Measurements from ENCODE around the gene GDI2.
"Not testable (repeated sequence)": the region's sequence is repeated elsewhere in the genome, so short reads cannot be mapped to it uniquely, and the experiment has no call there.

GDI2 gene

GRCh38 chr10:5777758-5778157 lies 35.5 kb downstream of the GDI2 start:
- not testable (repeated sequence) for DNase-seq

GRCh38 chr10:5776881-5777197 lies 36.4 kb downstream of the GDI2 start:
- DNase-seq, result no peak

DNA sequence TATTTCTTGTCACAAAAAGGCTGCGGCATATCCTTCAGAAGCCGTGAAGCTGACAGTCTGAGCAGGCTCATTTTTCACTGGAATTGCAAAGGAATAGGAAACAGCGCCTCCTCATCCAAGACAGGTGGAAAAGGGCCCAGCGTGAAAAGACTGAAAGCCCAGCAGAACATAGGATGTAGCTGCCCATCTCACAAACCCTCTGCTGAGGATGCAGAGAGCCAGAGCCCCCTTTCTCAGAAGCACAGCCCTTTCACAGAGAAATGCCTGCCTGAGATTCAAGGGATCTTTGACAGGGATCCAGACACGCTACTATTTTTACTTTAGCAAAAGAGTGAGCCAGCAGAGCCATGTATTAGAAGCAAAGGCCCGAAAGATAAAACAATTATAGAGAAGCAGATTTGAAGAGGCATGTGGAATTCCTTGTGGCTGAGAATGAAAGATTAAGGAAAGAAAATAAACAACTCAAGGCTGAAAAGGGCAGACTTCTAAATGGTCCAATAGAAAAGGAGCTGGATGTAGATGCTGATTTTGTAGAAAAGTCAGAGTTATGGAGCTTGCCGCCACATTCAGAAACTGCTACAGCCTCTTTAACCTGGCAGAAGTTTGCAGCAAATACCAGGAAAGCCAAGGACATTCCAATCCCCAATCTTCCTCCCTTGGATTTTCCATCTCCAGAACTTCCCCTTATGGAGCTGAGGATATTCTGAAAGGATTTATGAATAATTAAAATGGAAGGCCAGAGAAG lies 36.9 kb downstream of the GDI2 start:
- DNase-seq, result no peak

GRCh38 chr10:5775685-5776084 lies 37.5 kb downstream of the GDI2 start:
- DNase-seq, result no peak

DNA sequence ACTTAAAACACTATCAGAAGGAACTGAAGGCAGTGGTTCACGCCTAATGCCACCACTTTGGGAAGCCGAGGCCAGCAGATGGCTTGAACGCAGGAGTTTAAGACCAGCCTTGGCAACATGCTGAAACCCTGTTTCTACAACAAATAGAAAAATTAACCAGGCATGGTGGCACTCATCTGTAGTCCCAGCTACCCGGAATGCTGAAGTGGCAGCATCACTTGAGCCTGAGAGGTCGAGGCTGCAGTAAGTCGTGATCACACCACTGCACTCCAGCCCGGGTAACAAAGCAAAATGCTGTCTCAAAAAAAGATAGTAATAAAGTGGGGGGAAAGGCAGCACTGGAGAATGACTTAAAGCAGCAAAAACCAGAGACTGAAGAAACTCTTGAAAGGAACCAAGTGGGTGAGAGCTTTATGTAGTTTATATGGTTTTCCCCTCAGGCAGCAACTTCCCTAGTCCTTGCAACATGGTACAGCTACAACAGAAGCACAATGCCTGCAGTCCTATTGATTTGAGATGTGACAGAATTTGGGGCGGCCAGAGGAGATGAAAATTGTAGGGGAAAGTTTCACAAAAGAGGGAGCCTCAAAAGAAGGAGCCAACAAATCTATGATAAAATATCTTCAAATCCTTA lies 38.1 kb downstream of the GDI2 start:
- no peak for DNase-seq

GRCh38 chr10:5766189-5766588 lies 47.0 kb downstream of the GDI2 start:
- no peak for DNase-seq

DNA sequence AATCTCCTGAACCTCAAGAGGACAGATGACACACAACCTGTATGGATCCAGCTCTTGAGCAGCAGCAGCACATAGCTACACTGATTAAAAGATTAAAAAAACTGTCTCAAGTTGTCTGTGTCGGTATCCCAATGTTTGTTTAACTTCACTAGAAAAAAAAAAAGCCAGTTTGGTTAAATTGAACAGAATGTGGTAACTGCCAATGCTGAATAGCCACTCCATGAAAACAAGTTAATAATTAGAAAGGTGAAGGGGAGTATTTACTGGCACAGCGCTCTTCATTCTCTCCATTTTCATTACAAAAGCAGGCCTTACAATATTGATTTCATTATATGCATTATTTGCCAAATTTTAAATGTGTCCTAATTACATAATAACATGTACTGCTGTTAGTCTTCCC lies 47.6 kb downstream of the GDI2 start:
- DNase-seq, result peak; percentile 46

DNA sequence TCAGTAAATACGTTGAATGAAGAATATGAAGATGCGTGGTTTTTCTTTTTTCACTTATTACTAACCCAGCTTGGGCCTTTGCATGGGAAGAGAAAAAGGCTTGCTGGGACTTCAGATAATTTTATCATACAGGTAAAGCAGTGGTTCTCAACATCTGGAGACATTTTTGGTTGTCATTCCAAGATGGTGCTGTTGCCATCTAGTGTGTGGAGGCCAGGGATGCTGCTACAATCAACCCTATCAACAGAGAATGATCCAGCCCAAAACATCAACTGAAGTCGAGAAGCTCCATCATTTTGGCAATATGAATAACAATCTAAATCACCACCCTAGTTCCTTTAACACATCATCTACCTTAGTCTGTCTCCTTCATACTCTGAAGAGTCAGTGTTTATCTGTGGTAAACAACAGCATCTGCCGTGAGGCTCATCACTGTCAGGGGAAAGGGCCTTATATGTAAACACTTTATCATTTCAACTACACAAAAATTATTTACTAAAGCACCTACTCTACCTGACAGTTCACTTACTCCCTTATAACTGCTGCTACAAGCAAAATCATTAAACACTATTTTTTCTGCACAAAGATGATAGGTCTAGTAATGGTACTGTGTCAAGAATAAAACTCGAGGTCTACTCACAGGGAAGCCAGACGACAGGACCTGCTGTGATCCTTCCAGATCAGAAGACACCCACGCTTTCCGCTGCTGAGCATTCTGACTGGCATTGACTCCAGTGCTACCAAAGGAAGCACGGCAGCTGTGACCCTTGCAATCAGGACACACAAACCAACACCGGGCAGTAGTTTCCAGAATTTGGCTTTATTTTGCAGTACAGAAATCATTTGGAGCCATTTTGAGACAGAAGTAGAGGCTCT lies 48.6 kb downstream of the GDI2 start:
- DNase-seq, result peak; percentile 75

DNA sequence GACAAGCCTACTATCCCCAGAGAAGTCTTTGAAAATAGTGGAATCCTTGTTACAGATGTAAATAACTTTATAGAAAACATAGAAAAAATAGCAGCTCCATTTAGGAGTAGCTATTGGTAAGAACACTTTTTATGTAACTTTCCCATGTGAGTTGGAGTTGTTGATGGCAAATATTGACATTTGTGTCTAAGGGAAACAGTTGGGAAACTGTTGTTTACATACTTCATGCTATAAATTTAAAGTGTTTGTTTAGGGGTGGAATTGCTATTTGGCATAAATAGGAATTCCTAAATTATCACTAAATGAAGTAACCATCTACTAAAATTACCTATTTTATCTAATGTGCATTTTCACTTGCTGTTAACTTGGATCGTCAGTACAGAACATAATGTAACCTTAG lies 50.7 kb downstream of the GDI2 start:
- peak; percentile 78 for DNase-seq

- no peak for DNase-seq
Observed at GRCh38 chr10:5761220-5761619, 52.0 kb downstream of the GDI2 start.

- DNase-seq, result no peak
Observed at GRCh38 chr10:5760515-5760914, 52.7 kb downstream of the GDI2 start.

DNA sequence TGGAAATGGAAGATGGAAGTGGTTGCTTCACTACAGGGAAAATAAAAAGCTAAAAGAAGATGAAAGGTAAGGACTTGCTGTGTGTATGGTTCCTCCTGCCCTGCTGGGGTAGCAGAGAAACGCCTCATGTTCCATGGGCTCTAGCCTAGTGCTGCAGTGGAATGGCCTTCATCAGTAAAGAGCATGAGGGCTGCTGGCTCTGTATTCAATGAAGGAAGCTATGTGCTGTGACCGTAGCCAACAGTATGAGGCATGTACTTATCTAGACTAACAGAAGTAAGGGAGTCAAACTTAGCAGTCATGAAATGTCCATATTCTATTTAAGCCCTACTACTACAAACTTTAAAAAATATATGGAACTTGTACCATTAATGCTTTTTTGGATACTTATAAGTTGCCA lies 54.3 kb downstream of the GDI2 start:
- DNase-seq, result no peak

GRCh38 chr10:5757766-5758517 lies 55.3 kb downstream of the GDI2 start:
- DNase-seq, result no peak

DNA sequence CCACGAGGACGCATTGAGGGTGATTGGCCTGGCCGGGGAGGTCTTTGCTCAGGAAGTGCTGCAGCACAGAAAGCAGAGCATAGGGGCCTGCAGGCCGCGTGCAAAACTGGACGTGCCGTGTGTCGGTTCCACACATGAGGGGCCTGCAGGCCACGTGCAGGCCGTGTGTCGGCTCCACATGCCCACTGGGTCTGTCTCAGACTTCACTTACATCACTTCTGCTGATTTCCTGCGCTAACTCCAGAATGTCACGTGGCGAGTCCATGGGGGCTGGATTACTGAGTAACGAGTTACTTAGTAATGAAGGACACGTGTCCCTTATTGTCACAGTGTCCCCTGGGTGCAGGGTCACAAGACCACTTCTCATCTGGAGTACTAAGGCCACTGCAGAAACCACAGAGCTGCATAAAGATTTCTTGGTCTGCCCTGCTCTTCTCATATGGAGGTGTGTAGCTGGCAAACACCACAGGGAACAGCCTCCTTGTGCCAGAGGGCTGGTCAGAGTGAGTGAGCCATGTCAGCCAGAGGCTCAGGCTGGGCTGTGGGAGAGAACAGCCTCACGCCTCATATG lies 60.8 kb downstream of the GDI2 start:
- DNase-seq, result no peak

DNA sequence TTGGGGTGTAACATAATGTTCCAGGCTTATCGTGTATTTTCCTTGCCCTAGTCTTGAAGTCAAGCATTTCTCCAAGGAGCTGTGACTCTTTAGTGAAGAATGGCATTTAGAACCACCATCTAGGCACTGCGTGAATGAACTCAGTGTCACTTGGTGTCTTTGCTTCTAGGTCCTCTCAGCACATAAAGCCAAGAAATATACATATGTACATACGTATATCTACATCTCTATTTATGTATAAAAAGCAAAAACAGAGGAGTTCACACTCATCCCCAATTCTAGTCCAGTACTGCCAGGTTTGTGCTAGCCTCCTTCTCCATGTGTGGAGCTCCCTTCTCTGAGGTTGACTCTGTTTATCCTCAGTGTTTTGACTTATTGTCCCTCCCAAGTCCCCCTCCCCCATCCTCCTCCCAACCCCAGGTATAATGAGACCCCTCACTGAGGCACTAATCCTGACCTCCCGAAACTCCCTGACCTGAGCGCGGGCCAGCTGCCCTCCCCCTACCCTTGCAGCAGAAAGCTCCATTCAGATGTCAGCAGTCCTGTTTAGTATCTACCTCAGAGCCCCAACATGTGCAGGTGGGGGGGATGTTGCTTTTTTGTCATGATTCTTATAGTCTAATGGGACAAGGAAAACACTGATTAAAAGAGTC lies 61.5 kb downstream of the GDI2 start:
- DNase-seq, result no peak

DNA sequence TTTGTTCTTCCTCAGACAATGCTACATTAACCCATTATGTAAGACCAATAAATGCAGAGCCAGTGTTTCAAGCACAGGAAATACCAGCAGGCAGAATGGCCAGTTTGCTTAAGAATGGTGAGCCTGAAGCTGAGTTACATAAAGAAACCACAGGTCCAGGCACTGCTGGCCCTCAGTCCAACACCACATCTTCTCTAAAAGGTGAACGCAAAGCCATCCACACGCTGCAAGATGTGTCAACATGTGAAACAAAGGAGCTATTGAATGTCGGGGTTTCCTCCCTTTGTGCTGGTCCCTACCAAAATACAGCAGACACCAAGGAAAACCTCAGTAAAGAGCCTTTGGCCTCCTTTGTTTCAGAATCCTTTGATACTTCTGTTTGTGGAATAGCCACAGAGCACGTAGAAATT lies 64.8 kb downstream of the GDI2 start:
- no peak for DNase-seq

DNA sequence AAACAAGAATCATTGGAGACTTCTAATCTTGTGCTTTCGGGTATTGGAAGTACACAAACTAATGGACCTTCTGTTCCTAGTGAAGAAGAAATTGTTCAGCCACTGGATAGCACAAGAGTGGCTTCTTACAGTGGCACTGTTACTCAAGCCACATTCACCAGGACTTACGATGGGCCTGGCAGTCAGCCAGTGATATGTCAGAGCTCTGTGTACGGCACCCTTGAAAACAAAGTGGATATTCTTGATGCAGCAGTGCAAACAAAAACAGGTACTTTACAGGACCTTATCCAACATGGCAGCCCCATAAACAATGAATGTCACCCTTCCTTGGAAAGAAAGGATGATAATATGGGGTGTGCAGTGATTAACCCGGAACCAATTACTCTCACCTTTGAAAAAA lies 67.0 kb downstream of the GDI2 start:
- peak; percentile 43 for DNase-seq

DNA sequence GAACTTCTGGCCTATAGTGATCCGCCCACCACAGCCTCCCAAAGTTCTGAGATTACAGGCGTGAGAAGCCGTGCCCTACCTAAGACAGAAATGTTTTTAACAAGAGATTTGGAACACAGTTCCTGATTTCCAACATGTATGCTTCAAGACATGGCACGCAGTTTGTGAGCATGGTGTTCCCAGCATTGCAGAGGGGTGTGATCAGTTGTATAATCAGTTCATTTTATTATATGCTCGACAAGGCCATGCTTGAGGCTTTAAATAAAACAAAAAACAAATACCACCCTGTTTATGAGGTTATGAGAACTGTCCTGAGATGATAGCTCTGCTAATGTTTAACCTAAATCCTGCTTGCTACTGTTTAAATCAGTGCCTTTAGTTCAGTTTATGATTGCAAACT lies 68.4 kb downstream of the GDI2 start:
- no peak for DNase-seq

DNA sequence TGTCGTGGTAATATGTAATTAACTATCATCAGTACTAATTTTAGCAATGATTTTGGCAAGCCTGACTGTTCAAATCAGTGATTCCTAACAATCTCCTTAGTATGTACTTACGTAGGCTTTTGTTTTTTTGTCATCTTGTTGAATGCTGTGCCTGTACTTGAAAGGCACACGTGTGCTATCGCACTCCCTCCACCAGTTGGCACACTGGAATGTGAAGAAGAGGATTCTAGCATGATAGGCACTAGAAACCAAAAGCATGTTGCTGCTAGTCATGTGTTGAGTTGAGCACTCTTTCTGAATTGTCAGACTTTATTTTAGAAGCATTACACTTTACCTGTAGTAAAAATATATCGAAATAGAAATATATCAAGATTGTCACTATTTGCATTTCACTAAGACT lies 69.5 kb downstream of the GDI2 start:
- no peak for DNase-seq

- no peak for DNase-seq
Observed at GRCh38 chr10:5742116-5742515, 71.1 kb downstream of the GDI2 start.

GRCh38 chr10:5741276-5741675 lies 72.0 kb downstream of the GDI2 start:
- DNase-seq, result no peak

DNA sequence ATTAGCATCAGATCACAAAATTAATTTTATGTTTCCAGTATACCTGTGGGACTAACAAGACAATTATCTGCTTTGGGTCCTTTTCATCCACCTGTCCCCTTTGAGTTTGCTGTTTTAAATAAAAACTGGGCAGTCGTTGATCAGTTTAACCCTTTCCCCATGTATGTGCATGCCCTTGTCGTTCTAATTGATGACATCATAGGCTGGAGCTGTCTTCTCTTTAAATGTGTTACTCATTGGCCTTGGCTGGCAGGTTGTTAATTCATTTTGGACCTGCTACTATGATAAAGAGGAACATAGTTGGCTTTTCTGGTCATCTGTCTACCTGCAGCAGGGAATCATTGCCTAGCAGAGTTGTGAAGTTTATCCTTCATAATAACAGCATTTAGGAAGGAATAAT lies 74.8 kb downstream of the GDI2 start:
- no peak for DNase-seq

Data from DMS53 (cell line).